ENCODE data around the gene DNASE1L1. TPM values are rescaled to one million over a fixed set of nuclear protein-coding genes. Genes with fewer than 3 reads are reported as not detected.

DNASE1L1 gene
- total RNA-seq, 1 donor from 2014 or later, result 14.2 TPM

DNA sequence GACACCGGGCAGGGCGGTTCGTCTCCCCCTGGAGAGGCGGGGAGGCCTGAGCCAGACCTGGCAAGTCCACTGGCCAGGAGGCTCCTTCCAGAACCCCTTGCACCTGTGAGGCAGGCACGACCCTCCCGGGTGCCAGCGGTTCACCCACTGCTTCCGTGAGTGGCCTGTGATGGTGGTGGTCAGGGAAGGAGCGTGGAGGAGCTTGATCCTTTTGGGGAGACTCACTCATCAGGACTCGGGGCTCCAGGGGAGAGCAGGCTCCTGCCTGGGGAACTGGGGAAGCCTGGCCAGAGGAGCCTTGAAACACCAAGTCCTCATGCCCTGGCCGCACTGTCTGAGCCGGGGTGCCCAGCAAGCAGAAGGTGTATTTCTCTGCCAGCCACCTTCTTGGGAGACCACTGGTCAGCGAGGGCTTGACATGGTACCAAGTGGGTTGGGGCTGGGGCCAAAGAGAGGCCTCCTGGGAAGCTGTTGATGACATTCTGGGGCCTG lies 35.7 kb upstream of the DNASE1L1 start:
- Histone ChIP-seq H3K79me2 (ENCODE audit: low read depth) (peaks cover 22% of the 10 kb centered on the region), H3F3A (ENCODE audit: low read depth) (peaks cover 11% of the 10 kb centered on the region), H3K9ac (no peak overlapping the region), H4K20me1 (ENCODE audit: low read depth) (peaks cover 28% of the 10 kb centered on the region), H3K36me3 (no peaks in the 10 kb centered on the region), H3K27me3 (no peaks in the 10 kb centered on the region), H3K4me3 (peak overlapping the region; percentile 64), H3K4me1 (no peaks in the 10 kb centered on the region), H2AFZ (replicated peaks) (no peak overlapping the region), H3K27ac (no peak overlapping the region), H3K9me3 (ENCODE audit: low read depth) (no peaks in the 10 kb centered on the region), H3K4me2 (peak overlapping the region; percentile 86)
- H3K27me3 Mint-ChIP-seq (ENCODE audit: insufficient read depth, low read depth), result peaks cover 13% of the 10 kb centered on the region
- no peak for DNase-seq (ENCODE audit: low spot score)
- TF ChIP-seq, protein P1, sequence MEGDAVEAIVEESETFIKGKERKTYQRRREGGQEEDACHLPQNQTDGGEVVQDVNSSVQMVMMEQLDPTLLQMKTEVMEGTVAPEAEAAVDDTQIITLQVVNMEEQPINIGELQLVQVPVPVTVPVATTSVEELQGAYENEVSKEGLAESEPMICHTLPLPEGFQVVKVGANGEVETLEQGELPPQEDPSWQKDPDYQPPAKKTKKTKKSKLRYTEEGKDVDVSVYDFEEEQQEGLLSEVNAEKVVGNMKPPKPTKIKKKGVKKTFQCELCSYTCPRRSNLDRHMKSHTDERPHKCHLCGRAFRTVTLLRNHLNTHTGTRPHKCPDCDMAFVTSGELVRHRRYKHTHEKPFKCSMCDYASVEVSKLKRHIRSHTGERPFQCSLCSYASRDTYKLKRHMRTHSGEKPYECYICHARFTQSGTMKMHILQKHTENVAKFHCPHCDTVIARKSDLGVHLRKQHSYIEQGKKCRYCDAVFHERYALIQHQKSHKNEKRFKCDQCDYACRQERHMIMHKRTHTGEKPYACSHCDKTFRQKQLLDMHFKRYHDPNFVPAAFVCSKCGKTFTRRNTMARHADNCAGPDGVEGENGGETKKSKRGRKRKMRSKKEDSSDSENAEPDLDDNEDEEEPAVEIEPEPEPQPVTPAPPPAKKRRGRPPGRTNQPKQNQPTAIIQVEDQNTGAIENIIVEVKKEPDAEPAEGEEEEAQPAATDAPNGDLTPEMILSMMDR (IDR thresholded peaks at IDR 0.05), result no peak
- no peak for TF ChIP-seq EZH2phosphoT487 (IDR thresholded peaks at IDR 0.05)
- no peak for TF ChIP-seq EZH2 (IDR thresholded peaks at IDR 0.05)
- peak overlapping the region; percentile 30 for H3K4me3 Mint-ChIP-seq
- H3K9me3 Mint-ChIP-seq, result peaks cover 16% of the 10 kb centered on the region
- H3K27ac Mint-ChIP-seq, result no peak overlapping the region
- peaks cover 7% of the 10 kb centered on the region for H3K36me3 Mint-ChIP-seq
- H3K4me1 Mint-ChIP-seq, result peaks cover 6% of the 10 kb centered on the region

DNA sequence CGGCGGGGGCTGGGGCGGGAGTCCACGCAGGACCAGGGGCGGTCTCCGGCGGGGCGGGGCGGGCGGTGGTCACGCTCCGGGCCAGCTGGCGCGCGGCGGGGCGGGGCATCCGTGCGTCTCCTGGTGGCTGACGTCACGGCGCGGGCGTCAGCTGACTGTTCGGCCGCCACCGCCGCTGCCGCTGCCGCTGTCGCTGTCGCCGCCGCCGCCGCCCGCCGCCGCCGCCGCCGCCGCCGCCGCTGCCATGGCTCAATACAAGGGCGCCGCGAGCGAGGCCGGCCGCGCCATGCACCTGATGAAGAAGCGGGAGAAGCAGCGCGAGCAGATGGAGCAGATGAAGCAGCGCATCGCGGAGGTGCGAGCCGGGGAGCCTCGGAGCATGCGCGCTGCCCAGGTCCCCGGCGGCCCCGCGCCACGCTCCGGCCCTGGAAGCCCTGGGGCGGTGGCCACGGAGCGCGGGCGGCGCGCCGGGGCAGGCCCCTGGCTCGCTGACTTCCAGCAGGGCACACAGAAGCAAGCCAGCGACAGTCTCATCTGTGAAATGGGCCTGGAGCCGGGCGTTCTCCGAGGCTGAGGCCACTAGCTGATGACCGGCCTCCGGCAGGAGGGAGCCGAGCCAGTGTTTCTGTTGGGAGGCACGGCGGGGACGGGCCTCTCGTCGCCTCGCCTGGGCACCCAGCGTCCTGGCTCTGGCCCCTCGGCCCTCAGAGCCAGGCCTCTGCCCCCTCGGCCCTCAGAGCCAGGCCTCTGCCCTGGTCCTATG lies 35.1 kb upstream of the DNASE1L1 start, which contains the start of gene FAM50A:
Gene FAM50A (plus strand): TSS at position 150 of the 763 bp plus-strand sequence. CDS start 95 bp downstream, at position 245.
- Histone ChIP-seq H3F3A (ENCODE audit: low read depth) (peaks cover 11% of the 10 kb centered on the region), H3K27me3 (no peaks in the 10 kb centered on the region), H2AFZ (replicated peaks) (peak within 1 kb of the TSS; percentile 22), H3K79me2 (ENCODE audit: low read depth) (peaks cover 28% of the 10 kb centered on the region), H3K36me3 (no peaks in the 10 kb centered on the region), H3K9ac (no peak within 1 kb of the TSS), H3K27ac (no peak within 1 kb of the TSS), H3K4me2 (peak within 1 kb of the TSS; percentile 86), H3K4me3 (peak within 1 kb of the TSS; percentile 64), H3K4me1 (no peaks in the 10 kb centered on the region), H3K9me3 (ENCODE audit: low read depth) (no peaks in the 10 kb centered on the region), H4K20me1 (ENCODE audit: low read depth) (peaks cover 34% of the 10 kb centered on the region)
- Mint-ChIP-seq H3K4me1 (peaks cover 6% of the 10 kb centered on the region), H3K4me3 (peak within 1 kb of the TSS; percentile 83), H3K27me3 (ENCODE audit: insufficient read depth, low read depth) (peaks cover 12% of the 10 kb centered on the region), H3K9me3 (peaks cover 16% of the 10 kb centered on the region), H3K36me3 (peaks cover 7% of the 10 kb centered on the region), H3K27ac (no peak within 1 kb of the TSS)
- TF ChIP-seq, protein P1 (IDR thresholded peaks at IDR 0.05), result no peak
- TF ChIP-seq EZH2 (IDR thresholded peaks at IDR 0.05) (no peak), EZH2phosphoT487 (IDR thresholded peaks at IDR 0.05) (no peak)
- peak; percentile 86 for DNase-seq (ENCODE audit: low spot score)

DNA sequence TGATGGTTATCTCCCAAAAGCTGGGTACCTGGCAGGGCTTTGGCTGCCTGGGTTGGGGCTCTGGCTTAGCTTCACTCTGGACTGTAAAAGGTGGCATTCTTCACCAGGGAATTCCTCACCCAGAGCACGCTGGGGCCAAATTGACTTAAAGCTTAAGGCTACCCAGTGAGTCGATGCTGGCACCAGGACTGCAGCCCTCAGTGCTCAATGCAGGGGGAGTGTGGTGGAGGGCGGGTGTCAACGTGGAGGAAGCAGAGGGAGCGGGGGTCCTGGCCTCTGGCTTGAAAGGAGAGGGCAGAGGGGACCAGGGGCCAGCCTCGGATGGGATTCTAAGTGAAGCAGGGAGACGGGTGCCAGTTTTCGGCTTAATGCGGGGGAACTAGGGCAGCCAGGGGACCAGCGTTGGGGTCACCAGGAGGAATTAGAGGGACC lies 34.4 kb upstream of the DNASE1L1 start:
- Mint-ChIP-seq H3K36me3 (peaks cover 6% of the 10 kb centered on the region), H3K27ac (no peak overlapping the region), H3K4me3 (peak overlapping the region; percentile 83), H3K4me1 (peaks cover 6% of the 10 kb centered on the region), H3K9me3 (peaks cover 18% of the 10 kb centered on the region), H3K27me3 (ENCODE audit: insufficient read depth, low read depth) (peaks cover 10% of the 10 kb centered on the region)
- Histone ChIP-seq H3F3A (ENCODE audit: low read depth) (peaks cover 11% of the 10 kb centered on the region), H3K4me1 (no peaks in the 10 kb centered on the region), H3K9ac (no peak overlapping the region), H3K9me3 (ENCODE audit: low read depth) (no peaks in the 10 kb centered on the region), H4K20me1 (ENCODE audit: low read depth) (peaks cover 41% of the 10 kb centered on the region), H3K36me3 (no peaks in the 10 kb centered on the region), H3K4me2 (peak overlapping the region; percentile 78), H3K27ac (no peak overlapping the region), H3K4me3 (peak overlapping the region; percentile 64), H2AFZ (replicated peaks) (no peak overlapping the region), H3K27me3 (no peaks in the 10 kb centered on the region), H3K79me2 (ENCODE audit: low read depth) (peaks cover 35% of the 10 kb centered on the region)
- peak; percentile 57 for DNase-seq (ENCODE audit: low spot score)
- TF ChIP-seq, protein P1 (IDR thresholded peaks at IDR 0.05), result no peak
- TF ChIP-seq EZH2 (IDR thresholded peaks at IDR 0.05) (no peak), EZH2phosphoT487 (IDR thresholded peaks at IDR 0.05) (no peak)
